IPS-15b (cell line): Measurements from ENCODE around the gene PKN2.
A peak's percentile ranks its signal among the peaks of the same experiment; 100 is the strongest.

ENCODE experiments used
- H3K27me3 ChIP-seq: one replicate; pipeline ENCODE4 v1.6.1; 2013; ENCODE audit warnings: low read length; ENCODE audit not compliant: control insufficient read depth, insufficient read depth
- H3K36me3 ChIP-seq: one replicate; pipeline ENCODE4 v1.6.1; 2013; ENCODE audit warnings: low read length; ENCODE audit not compliant: control insufficient read depth, insufficient read depth
- H3K4me1 ChIP-seq: one replicate; pipeline ENCODE4 v1.6.1; 2013; ENCODE audit warnings: mild to moderate bottlenecking, low read length; ENCODE audit not compliant: control insufficient read depth, insufficient read depth
- H3K4me3 ChIP-seq: one replicate; pipeline ENCODE4 v1.5.1; 2013; ENCODE audit warnings: low read depth, low read length
- H3K9ac ChIP-seq: one replicate; pipeline ENCODE4 v1.6.1; 2013; ENCODE audit warnings: low read depth, mild to moderate bottlenecking, low read length
- H3K9me3 ChIP-seq: one replicate; pipeline ENCODE4 v1.6.1; 2013; ENCODE audit warnings: mild to moderate bottlenecking, low read length; ENCODE audit not compliant: control insufficient read depth, insufficient read depth

The PKN2 gene

GRCh38 chr1:88683541-88684481 lies at the start of gene PKN2:
TSS of gene PKN2 (plus strand) at chr1:88684273. CDS start at chr1:88684581, 308 bp downstream.
- peak within 1 kb of the TSS; percentile 95 for H3K9ac ChIP-seq
- H3K27me3 ChIP-seq = no peaks in the 10 kb centered on the region
- peaks cover 5% of the 10 kb centered on the region for H3K4me1 ChIP-seq
- peak within 1 kb of the TSS; percentile 86 for H3K4me3 ChIP-seq
- no peaks in the 10 kb centered on the region for H3K36me3 ChIP-seq
- H3K9me3 ChIP-seq = no peaks in the 10 kb centered on the region

- no peak overlapping the region for H3K4me3 ChIP-seq
- H3K9me3 ChIP-seq = no peaks in the 10 kb centered on the region
- no peaks in the 10 kb centered on the region for H3K4me1 ChIP-seq
- no peaks in the 10 kb centered on the region for H3K27me3 ChIP-seq
- no peak overlapping the region for H3K9ac ChIP-seq
- H3K36me3 ChIP-seq = no peaks in the 10 kb centered on the region
Measured at GRCh38 chr1:88634538-88634937, 49.5 kb upstream of the PKN2 start.

- Histone ChIP-seq H3K4me3 (no peak overlapping the region), H3K36me3 (no peaks in the 10 kb centered on the region), H3K4me1 (no peaks in the 10 kb centered on the region), H3K27me3 (no peaks in the 10 kb centered on the region), H3K9me3 (no peaks in the 10 kb centered on the region), H3K9ac (no peak overlapping the region)
Measured at GRCh38 chr1:88640060-88640459, 44.0 kb upstream of the PKN2 start.

GRCh38 chr1:88645886-88646285 lies 38.2 kb upstream of the PKN2 start:
- Histone ChIP-seq H3K9ac (no peak overlapping the region), H3K9me3 (no peaks in the 10 kb centered on the region), H3K4me1 (peaks cover 6% of the 10 kb centered on the region), H3K27me3 (no peaks in the 10 kb centered on the region), H3K36me3 (no peaks in the 10 kb centered on the region), H3K4me3 (no peak overlapping the region)

GRCh38 chr1:88646476-88647248 lies 37.4 kb upstream of the PKN2 start:
- H3K4me1 ChIP-seq = peaks cover 6% of the 10 kb centered on the region
- no peak overlapping the region for H3K4me3 ChIP-seq
- no peaks in the 10 kb centered on the region for H3K27me3 ChIP-seq
- H3K9me3 ChIP-seq = no peaks in the 10 kb centered on the region
- no peak overlapping the region for H3K9ac ChIP-seq
- no peaks in the 10 kb centered on the region for H3K36me3 ChIP-seq

GRCh38 chr1:88647249-88647645 lies 36.8 kb upstream of the PKN2 start:
- Histone ChIP-seq H3K4me1 (peaks cover 6% of the 10 kb centered on the region), H3K27me3 (no peaks in the 10 kb centered on the region), H3K4me3 (no peak overlapping the region), H3K9ac (no peak overlapping the region), H3K9me3 (no peaks in the 10 kb centered on the region), H3K36me3 (no peaks in the 10 kb centered on the region)

GRCh38 chr1:88647749-88648415 lies 36.2 kb upstream of the PKN2 start:
- Histone ChIP-seq H3K27me3 (no peaks in the 10 kb centered on the region), H3K4me1 (peaks cover 6% of the 10 kb centered on the region), H3K9me3 (no peaks in the 10 kb centered on the region), H3K4me3 (no peak overlapping the region), H3K9ac (no peak overlapping the region), H3K36me3 (no peaks in the 10 kb centered on the region)

- Histone ChIP-seq H3K4me3 (no peak overlapping the region), H3K27me3 (no peaks in the 10 kb centered on the region), H3K9me3 (no peaks in the 10 kb centered on the region), H3K9ac (no peak overlapping the region), H3K4me1 (peaks cover 6% of the 10 kb centered on the region), H3K36me3 (no peaks in the 10 kb centered on the region)
Measured at GRCh38 chr1:88648706-88649105, 35.4 kb upstream of the PKN2 start.

- Histone ChIP-seq H3K9me3 (no peaks in the 10 kb centered on the region), H3K4me3 (no peak overlapping the region), H3K9ac (no peak overlapping the region), H3K4me1 (peaks cover 6% of the 10 kb centered on the region), H3K27me3 (no peaks in the 10 kb centered on the region), H3K36me3 (no peaks in the 10 kb centered on the region)
Measured at GRCh38 chr1:88649932-88650331, 34.1 kb upstream of the PKN2 start.

GRCh38 chr1:88650676-88651418 lies 33.2 kb upstream of the PKN2 start:
- H3K27me3 ChIP-seq = no peaks in the 10 kb centered on the region
- H3K36me3 ChIP-seq = no peaks in the 10 kb centered on the region
- H3K9ac ChIP-seq = no peak overlapping the region
- no peaks in the 10 kb centered on the region for H3K9me3 ChIP-seq
- H3K4me3 ChIP-seq = no peak overlapping the region
- H3K4me1 ChIP-seq = peaks cover 6% of the 10 kb centered on the region

GRCh38 chr1:88655140-88655539 lies 28.9 kb upstream of the PKN2 start:
- no peak overlapping the region for H3K9ac ChIP-seq
- no peaks in the 10 kb centered on the region for H3K27me3 ChIP-seq
- no peak overlapping the region for H3K4me3 ChIP-seq
- no peaks in the 10 kb centered on the region for H3K4me1 ChIP-seq
- H3K9me3 ChIP-seq = no peaks in the 10 kb centered on the region
- no peaks in the 10 kb centered on the region for H3K36me3 ChIP-seq
